Endothelial cell of umbilical vein (primary cell): ENCODE results near the gene MED16. TPM values are rescaled to one million over a fixed set of nuclear protein-coding genes. Genes with fewer than 3 reads are reported as not detected.

Experiments used
- BruUV-seq: library from RNA; stranded (reverse); fragments of 400-500 nt; replicated peaks from 2 replicates; lab custom pipeline; 2021; lab: Mats Ljungman, UMichigan
- CTCF ChIA-PET: fragments of 300-600, 350-600 bp; sonication (Branson Sonifier 250); formaldehyde crosslinking; loops from one replicate; lab custom pipeline; 2021; ENCODE audit warnings: antibody characterized with exemption, inconsistent platforms; lab: Charles Lee
- POLR2A ChIA-PET: fragments of 300-600, 350-600 bp; sonication (Branson Sonifier 250); formaldehyde crosslinking; loops from one replicate; lab custom pipeline; 2021; ENCODE audit warnings: antibody characterized with exemption, inconsistent platforms; lab: Charles Lee
- DNase-seq: peaks from one replicate; pipeline ENCODE4 v3.0.0-alpha.2; 2011; ENCODE audit warnings: low read depth, low spot score
- FAIRE-seq: peaks from 2 replicates; lab custom pipeline; 2011; peaks lifted over from hg19 to GRCh38; lab: Jason Lieb, UNC
- H2AFZ ChIP-seq: 2 replicates; pipeline ENCODE4 v1.6.0; 2012; ENCODE audit warnings: low read depth, low read length, control low read depth, inconsistent platforms
- H3K27ac ChIP-seq: 2 replicates; pipeline ENCODE4 v1.5.1; 2011; ENCODE audit warnings: low read depth, mild to moderate bottlenecking, control low read depth, low read length, moderate library complexity; ENCODE audit not compliant: insufficient read depth
- H3K27me3 ChIP-seq, 2 experiments: 2 replicates each; pipeline versions ENCODE4 v1.6.0 to v1.6.1; 2011; ENCODE audit warnings: low read length in 2 of 2, mixed read lengths in 1 of 2; ENCODE audit not compliant: control insufficient read depth in 2 of 2, insufficient read depth in 2 of 2
- H3K36me3 ChIP-seq, 2 experiments: 2 replicates in 1 of 2; 3 replicates in 1 of 2; pipeline ENCODE4 v1.5.1; 2011; ENCODE audit warnings: low read length in 2 of 2, mild to moderate bottlenecking in 1 of 2, moderate library complexity in 1 of 2; ENCODE audit not compliant: control insufficient read depth in 2 of 2, insufficient read depth in 2 of 2; ENCODE audit errors: extremely low read depth in 1 of 2
- H3K4me1 ChIP-seq: 3 replicates; pipeline ENCODE4 v1.5.1; 2011; ENCODE audit warnings: mild to moderate bottlenecking, low read length; ENCODE audit not compliant: control insufficient read depth, insufficient read depth; ENCODE audit errors: extremely low read depth
- H3K4me2 ChIP-seq: 2 replicates; pipeline ENCODE4 v1.6.1; 2011; ENCODE audit warnings: low read length, control low read depth, mixed read lengths; ENCODE audit not compliant: insufficient read depth
- H3K4me3 ChIP-seq, 3 experiments: fragments of 200-600 bp in 1 of 3; sonication (generic), shearing (Covaris generic) in 1 of 3; replicated peaks in 1 of 3; 2 replicates each; pipeline ENCODE4 v1.5.1; 2011 to 2016; ENCODE audit warnings: control low read depth in 3 of 3, low read length in 3 of 3, mild to moderate bottlenecking in 2 of 3, inconsistent platforms in 1 of 3, low read depth in 1 of 3, moderate library complexity in 1 of 3; ENCODE audit not compliant: insufficient read depth in 1 of 3
- H3K79me2 ChIP-seq: 2 replicates; pipeline ENCODE4 v1.6.0; 2012; ENCODE audit warnings: low read length, inconsistent platforms; ENCODE audit not compliant: control insufficient read depth, insufficient read depth
- H3K9ac ChIP-seq: replicated peaks from 2 replicates; pipeline ENCODE3; 2011; ENCODE audit warnings: low read length, control low read depth; ENCODE audit not compliant: insufficient read depth; ENCODE audit errors: extremely low read depth
- H3K9me1 ChIP-seq: replicated peaks from 3 replicates; pipeline ENCODE4 v1.6.0; 2011; ENCODE audit warnings: mild to moderate bottlenecking, low read length; ENCODE audit not compliant: control insufficient read depth, insufficient read depth; ENCODE audit errors: extremely low read depth
- H3K9me3 ChIP-seq: replicated peaks from 2 replicates; pipeline ENCODE4 v1.5.1; 2012; ENCODE audit warnings: low read length, inconsistent platforms; ENCODE audit not compliant: control insufficient read depth, insufficient read depth
- H4K20me1 ChIP-seq: replicated peaks from 2 replicates; pipeline ENCODE3; 2011; ENCODE audit warnings: mild to moderate bottlenecking, low read length; ENCODE audit not compliant: control insufficient read depth, insufficient read depth; ENCODE audit errors: extremely low read depth
- CTCF ChIP-seq, 2 donors: IDR thresholded peaks; 1 replicate in 1 of 2; 2 replicates in 1 of 2; pipeline ENCODE4 v1.5.1; 2011; ENCODE audit warnings: low read length in 2 of 2, mild to moderate bottlenecking in 2 of 2, moderate library complexity in 2 of 2, control low read depth in 1 of 2, inconsistent platforms in 1 of 2, low read depth in 1 of 2; ENCODE audit not compliant: insufficient read depth in 1 of 2; ENCODE audit errors: extremely low read depth in 1 of 2
- EZH2 ChIP-seq: IDR thresholded peaks from 2 replicates; pipeline ENCODE4 v1.6.1; 2012; ENCODE audit warnings: borderline replicate concordance, low read depth, mild to moderate bottlenecking, moderate library complexity, low read length, inconsistent platforms; ENCODE audit not compliant: severe bottlenecking
- FOS ChIP-seq: IDR thresholded peaks from 2 replicates; pipeline ENCODE4 v1.6.1; 2011; ENCODE audit warnings: mild to moderate bottlenecking, low read length, moderate library complexity, borderline replicate concordance; ENCODE audit not compliant: insufficient read depth
- GATA2 ChIP-seq: IDR thresholded peaks from 2 replicates; pipeline ENCODE4 v1.7.0; 2011; ENCODE audit warnings: low read depth, mild to moderate bottlenecking, moderate library complexity, mixed read lengths, low read length; ENCODE audit not compliant: insufficient read length, insufficient read depth
- JUN ChIP-seq: IDR thresholded peaks from 2 replicates; pipeline ENCODE4 v1.6.1; 2011; ENCODE audit warnings: borderline replicate concordance, low read depth; ENCODE audit not compliant: insufficient read length, insufficient read depth
- MAX ChIP-seq: IDR thresholded peaks from 2 replicates; pipeline ENCODE4 v1.6.1; 2011; ENCODE audit not compliant: insufficient read depth, insufficient read length
- MYC ChIP-seq: IDR thresholded peaks from one replicate; pipeline ENCODE4 v1.6.1; 2011; ENCODE audit warnings: mild to moderate bottlenecking, low read depth, low read length
- POLR2A ChIP-seq: IDR thresholded peaks from 2 replicates; pipeline ENCODE4 v1.6.1; 2012; ENCODE audit warnings: low read depth, mild to moderate bottlenecking, control low read depth, low read length
- POLR2AphosphoS5 ChIP-seq: IDR thresholded peaks from 2 replicates; pipeline ENCODE4 v1.6.1; 2012; ENCODE audit warnings: low read depth, mild to moderate bottlenecking, control low read depth, low read length, moderate library complexity; ENCODE audit not compliant: insufficient read depth
- dilution Hi-C: fragments of 300-500 bp; cut with MboI; formaldehyde crosslinking; loops from one replicate; pipeline ENCODE4 v1.15.0; 2019; ENCODE audit warnings: low sequenced_read_pairs; ENCODE audit not compliant: extremely low pct_ligation_motif_present
- intact Hi-C: fragments of 100-400 bp; cut with micrococcal nuclease; formaldehyde crosslinking; loops from one replicate; pipeline ENCODE4 v1.10.0; 2022
- polyA plus RNA-seq, 4 experiments: library from polyadenylated mRNA; depleted of rRNA in 3 of 4; stranded (reverse) in 3 of 4; unstranded in 1 of 4; fragments of >200 nt; gene quantifications; 2 replicates each; pipeline versions ENCODE4 v1.2.1 to v1.2.3, GENCODE V29; 2011 to 2012; ENCODE audit warnings: missing spikeins in 1 of 4
- total RNA-seq: library from RNA; stranded (reverse); gene quantifications from 2 replicates; pipeline ENCODE4 v1.2.3, GENCODE V29; 2021

MED16 gene
- total and polyA plus RNA-seq, 2 donors (not counting 3 experiments of a cell fraction or from before 2014, with no cell fraction given): 63.1 to 66.5 TPM

GRCh38 chr19:845707-846521 lies 47.1 kb downstream of the MED16 start:
- H3K9ac ChIP-seq: no peak overlapping the region
- FAIRE-seq (no peak), DNase-seq (no peak)
- ChIA-PET POLR2A (no interaction called here), CTCF (interaction anchor here (0.6 kb wide), 1 partner anchor 76 kb away, joined by 3 read pairs; no protein-coding TSS in a partner anchor)
- no peak overlapping the region for H3K4me2 ChIP-seq
- no peaks in the 10 kb centered on the region for H3K4me1 ChIP-seq
- no peaks in the 10 kb centered on the region for H3K79me2 ChIP-seq
- H3K27ac ChIP-seq: no peak overlapping the region
- TF ChIP-seq POLR2AphosphoS5 (no peak), EZH2 (no peak), FOS (no peak), POLR2A (no peak), CTCF (IDR thresholded peaks at IDR 0.05; ENCODE audit: extremely low read depth in 1 of 2, insufficient read depth in 1 of 2, low read depth in 1 of 2, low read length in 2 of 2) (no peak), MAX (no peak), MYC (no peak), GATA2 (no peak), JUN (no peak)
- H3K27me3 ChIP-seq: peaks cover 0 to 6% of the 10 kb centered on the region in 2 experiments
- H3K36me3 ChIP-seq: no peaks in the 10 kb centered on the region
- intact Hi-C loops (no loop called here), dilution Hi-C loops (no loop called here)
- no peaks in the 10 kb centered on the region for H4K20me1 ChIP-seq
- no TSS peak for BruUV-seq
- no peak overlapping the region for H3K4me3 ChIP-seq
- H2AFZ ChIP-seq: no peak overlapping the region
- H3K9me1 ChIP-seq: no peaks in the 10 kb centered on the region
- no peaks in the 10 kb centered on the region for H3K9me3 ChIP-seq
